Measurements from ENCODE around the gene TMEM151A.

The TMEM151A gene

GRCh38 chr11:66311470-66311964, 19.8 kb downstream of the TMEM151A start:
- H3K27me3 ChIP-seq (replicated peaks in 2 of 5; ENCODE audit: control insufficient read depth in 4 of 5, insufficient read depth in 5 of 5, low read length in 4 of 5), result peaks cover 0 to 2% (median 0%) of the 10 kb centered on the region in 5 experiments
- WGBS (ENCODE audit: insufficient coverage), result 25% methylated on average over 12 of the region's 26 CpGs
- ChIA-PET CTCF (interaction anchor here (0.7 to 6.6 kb wide), 19 partner anchors 10 to 81 kb away, joined by 3 to 86 read pairs (median 8); partner anchors contain the start of genes BRMS1, RIN1 and YIF1A), POLR2A (interaction anchor here (0.7 to 0.9 kb wide), 3 partner anchors 17 to 22 kb away, joined by 3 to 4 read pairs (median 3); partner anchors contain the start of gene YIF1A)
- no peaks in the 10 kb centered on the region for H3K9me3 ChIP-seq (ENCODE audit: control extremely low read depth in 1 of 5, control insufficient read depth in 4 of 5, insufficient read depth in 2 of 5, low read depth in 1 of 5, low read length in 4 of 5)
- peak overlapping the region in 1 of 2 experiments; percentile 73 for H3K27ac ChIP-seq (ENCODE audit: insufficient read depth in 1 of 2, low read depth in 1 of 2, low read length in 2 of 2, poor library complexity in 1 of 2, severe bottlenecking in 2 of 2)
- H3K4me1 ChIP-seq (ENCODE audit: control extremely low read depth in 1 of 4, control insufficient read depth in 4 of 4, insufficient read depth in 4 of 4, low read length in 3 of 4), result peaks cover 0 to 28% (median 24%) of the 10 kb centered on the region in 4 experiments
- peak overlapping the region; percentile 45 to 77 (median 70) for H3K4me3 ChIP-seq (ENCODE audit: control insufficient read depth in 1 of 7, extremely low read depth in 1 of 7, insufficient read depth in 4 of 7, low read depth in 2 of 7, low read length in 6 of 7)
- DNase-seq, result no peak
- no peaks in the 10 kb centered on the region for H3K36me3 ChIP-seq (ENCODE audit: control insufficient read depth in 4 of 4, insufficient read depth in 4 of 4, low read length in 3 of 4)

DNA sequence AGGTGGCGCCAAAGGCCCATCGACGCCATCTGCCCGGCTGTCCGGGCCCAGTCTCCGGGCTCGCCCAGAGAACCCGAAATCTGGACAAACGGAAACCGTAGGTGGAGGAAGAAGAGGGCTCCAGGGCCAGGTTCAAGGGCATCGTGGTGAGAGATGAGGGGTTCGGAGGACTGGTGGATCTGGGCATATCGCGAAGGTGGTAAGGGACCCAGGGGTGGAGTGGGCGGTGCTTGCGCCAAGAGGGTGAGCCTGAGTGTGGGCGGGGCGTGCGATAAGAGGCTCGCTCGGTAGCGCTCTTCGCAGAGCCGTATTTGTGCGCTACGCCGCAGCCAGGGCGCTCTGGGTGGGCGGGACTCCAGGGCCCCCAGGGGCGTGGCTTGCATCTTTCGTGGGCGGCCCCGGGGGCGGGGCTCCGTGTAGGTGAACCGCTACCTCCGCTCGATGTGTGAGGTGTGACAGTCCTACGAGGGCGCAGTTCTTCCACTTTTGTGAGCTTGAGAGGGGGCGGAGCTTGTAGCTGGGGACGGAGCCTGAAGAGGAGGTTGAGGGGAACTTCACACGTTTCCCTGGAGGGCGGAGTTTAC, 20.4 kb downstream of the TMEM151A start:
- DNase-seq, result peak; percentile 95 to 97 (median 97)
- Histone ChIP-seq H3K36me3 (ENCODE audit: control insufficient read depth in 4 of 4, insufficient read depth in 4 of 4, low read length in 3 of 4) (no peaks in the 10 kb centered on the region), H3K27me3 (replicated peaks in 2 of 5; ENCODE audit: control insufficient read depth in 4 of 5, insufficient read depth in 5 of 5, low read length in 4 of 5) (peaks cover 0 to 2% (median 0%) of the 10 kb centered on the region in 5 experiments), H3K9me3 (ENCODE audit: control extremely low read depth in 1 of 5, control insufficient read depth in 4 of 5, insufficient read depth in 2 of 5, low read depth in 1 of 5, low read length in 4 of 5) (no peaks in the 10 kb centered on the region), H3K27ac (ENCODE audit: insufficient read depth in 1 of 2, low read depth in 1 of 2, low read length in 2 of 2, poor library complexity in 1 of 2, severe bottlenecking in 2 of 2) (peak overlapping the region in 1 of 2 experiments; percentile 73), H3K4me3 (ENCODE audit: control insufficient read depth in 1 of 7, extremely low read depth in 1 of 7, insufficient read depth in 4 of 7, low read depth in 2 of 7, low read length in 6 of 7) (peak overlapping the region; percentile 45 to 77 (median 70)), H3K4me1 (ENCODE audit: control extremely low read depth in 1 of 4, control insufficient read depth in 4 of 4, insufficient read depth in 4 of 4, low read length in 3 of 4) (peaks cover 0 to 32% (median 30%) of the 10 kb centered on the region in 4 experiments)
- ChIA-PET POLR2A (interaction anchor here (0.7 to 1.3 kb wide), 6 partner anchors 10 to 33 kb away, joined by 3 to 4 read pairs (median 3); partner anchors contain the start of genes BRMS1 and YIF1A), CTCF (interaction anchor here (0.7 to 6.6 kb wide), 21 partner anchors 10 to 77 kb away, joined by 3 to 86 read pairs (median 7); partner anchors contain the start of genes BRMS1, RIN1 and YIF1A)
- WGBS (ENCODE audit: insufficient coverage), result 0% methylated on average over 39 of the region's 44 CpGs

- no peaks in the 10 kb centered on the region for H3K9me3 ChIP-seq (ENCODE audit: control extremely low read depth in 1 of 5, control insufficient read depth in 4 of 5, insufficient read depth in 2 of 5, low read depth in 1 of 5, low read length in 4 of 5)
- no peaks in the 10 kb centered on the region for H3K36me3 ChIP-seq (ENCODE audit: control insufficient read depth in 4 of 4, insufficient read depth in 4 of 4, low read length in 3 of 4)
- H3K27me3 ChIP-seq (replicated peaks in 2 of 5; ENCODE audit: control insufficient read depth in 4 of 5, insufficient read depth in 5 of 5, low read length in 4 of 5), result peaks cover 0 to 2% (median 0%) of the 10 kb centered on the region in 5 experiments
- H3K4me3 ChIP-seq (ENCODE audit: control insufficient read depth in 1 of 7, extremely low read depth in 1 of 7, insufficient read depth in 4 of 7, low read depth in 2 of 7, low read length in 6 of 7), result peak overlapping the region; percentile 45 to 77 (median 70)
- peaks cover 0 to 39% (median 36%) of the 10 kb centered on the region in 4 experiments for H3K4me1 ChIP-seq (ENCODE audit: control extremely low read depth in 1 of 4, control insufficient read depth in 4 of 4, insufficient read depth in 4 of 4, low read length in 3 of 4)
- peak overlapping the region in 1 of 2 experiments; percentile 73 for H3K27ac ChIP-seq (ENCODE audit: insufficient read depth in 1 of 2, low read depth in 1 of 2, low read length in 2 of 2, poor library complexity in 1 of 2, severe bottlenecking in 2 of 2)
- POLR2A ChIA-PET, result interaction anchor here (0.8 to 1.3 kb wide), 3 partner anchors 9 to 32 kb away, joined by 3 to 4 read pairs (median 3); partner anchors contain the start of gene BRMS1
- DNase-seq, result peak; percentile 97 to 99 (median 99)
- 3% methylated on average over 40 of the region's 52 CpGs for WGBS (ENCODE audit: insufficient coverage)
- CTCF ChIA-PET, result interaction anchor here (0.7 to 6.6 kb wide), 14 partner anchors 9 to 77 kb away, joined by 3 to 86 read pairs (median 8); partner anchors contain the start of genes BRMS1, RIN1 and YIF1A
Measured at GRCh38 chr11:66312549-66313320, 21.0 kb downstream of the TMEM151A start.

- no peak for DNase-seq
- WGBS (ENCODE audit: insufficient coverage), result 60% methylated on average over 24 of the region's 38 CpGs
Measured at GRCh38 chr11:66313321-66314185, 21.9 kb downstream of the TMEM151A start.

GRCh38 chr11:66314186-66314501, 22.4 kb downstream of the TMEM151A start:
- Histone ChIP-seq H3K4me3 (ENCODE audit: control insufficient read depth in 1 of 7, extremely low read depth in 1 of 7, insufficient read depth in 4 of 7, low read depth in 2 of 7, low read length in 6 of 7) (no peak overlapping the region), H3K9me3 (ENCODE audit: control extremely low read depth in 1 of 5, control insufficient read depth in 4 of 5, insufficient read depth in 2 of 5, low read depth in 1 of 5, low read length in 4 of 5) (no peaks in the 10 kb centered on the region), H3K27me3 (replicated peaks in 2 of 5; ENCODE audit: control insufficient read depth in 4 of 5, insufficient read depth in 5 of 5, low read length in 4 of 5) (peaks cover 0 to 2% (median 0%) of the 10 kb centered on the region in 5 experiments), H3K4me1 (ENCODE audit: control extremely low read depth in 1 of 4, control insufficient read depth in 4 of 4, insufficient read depth in 4 of 4, low read length in 3 of 4) (peaks cover 10 to 53% (median 50%) of the 10 kb centered on the region in 4 experiments), H3K27ac (ENCODE audit: insufficient read depth in 1 of 2, low read depth in 1 of 2, low read length in 2 of 2, poor library complexity in 1 of 2, severe bottlenecking in 2 of 2) (no peak overlapping the region), H3K36me3 (ENCODE audit: control insufficient read depth in 4 of 4, insufficient read depth in 4 of 4, low read length in 3 of 4) (no peaks in the 10 kb centered on the region)
- CTCF ChIA-PET, result interaction anchor here (5.6 to 6.6 kb wide), 3 partner anchors 11 to 28 kb away, joined by 44 to 86 read pairs (median 52); partner anchors contain the start of genes BRMS1 and RIN1
- DNase-seq, result no peak
- no CpG with 5 or more reads among the region's 1 CpG for WGBS (ENCODE audit: insufficient coverage)
- POLR2A ChIA-PET, result no interaction called here

More at GRCh38 chr11:66313321-66314185, 21.9 kb downstream of the TMEM151A start:
- Histone ChIP-seq H3K4me1 (ENCODE audit: control extremely low read depth in 1 of 4, control insufficient read depth in 4 of 4, insufficient read depth in 4 of 4, low read length in 3 of 4) (peaks cover 4 to 47% (median 45%) of the 10 kb centered on the region in 4 experiments), H3K9me3 (ENCODE audit: control extremely low read depth in 1 of 5, control insufficient read depth in 4 of 5, insufficient read depth in 2 of 5, low read depth in 1 of 5, low read length in 4 of 5) (no peaks in the 10 kb centered on the region), H3K27ac (ENCODE audit: insufficient read depth in 1 of 2, low read depth in 1 of 2, low read length in 2 of 2, poor library complexity in 1 of 2, severe bottlenecking in 2 of 2) (peak overlapping the region in 1 of 2 experiments; percentile 58), H3K27me3 (replicated peaks in 2 of 5; ENCODE audit: control insufficient read depth in 4 of 5, insufficient read depth in 5 of 5, low read length in 4 of 5) (peaks cover 0 to 2% (median 0%) of the 10 kb centered on the region in 5 experiments), H3K36me3 (ENCODE audit: control insufficient read depth in 4 of 4, insufficient read depth in 4 of 4, low read length in 3 of 4) (no peaks in the 10 kb centered on the region), H3K4me3 (ENCODE audit: control insufficient read depth in 1 of 7, extremely low read depth in 1 of 7, insufficient read depth in 4 of 7, low read depth in 2 of 7, low read length in 6 of 7) (peak overlapping the region in 5 of 7 experiments; percentile 40 to 61 (median 48))
- ChIA-PET POLR2A (interaction anchor here (1.3 kb wide), 1 partner anchor 8 kb away, joined by 4 read pairs; no protein-coding TSS in a partner anchor), CTCF (interaction anchor here (1.0 to 6.6 kb wide), 11 partner anchors 8 to 73 kb away, joined by 3 to 86 read pairs (median 7); partner anchors contain the start of genes BRMS1, RIN1 and YIF1A)
